HepG2 (cell line): Measurements from ENCODE around the gene ZMYM4. TPM values are rescaled to one million over a fixed set of nuclear protein-coding genes. Genes with fewer than 3 reads are reported as not detected.

ENCODE experiments used
- ATAC-seq: fragments of 200-7000 bp; cut with Tn5 transposase; 3 replicates; pipeline ENCODE4 v1.9.1; 2020; ENCODE audit warnings: mild to moderate bottlenecking, moderate library complexity
- BruUV-seq: library from RNA; stranded (reverse); fragments of 400-500 nt; replicated peaks from 2 replicates; lab custom pipeline; 2021; lab: Mats Ljungman, UMichigan
- CTCF ChIA-PET: fragments of 300-600 bp; formaldehyde crosslinking; extraction: SDS; loops from one replicate; lab custom pipeline; 2021; ENCODE audit warnings: low total read pairs, inconsistent platforms, low intra/inter-chr PET ratio; lab: Yijun Ruan, JAX
- POLR2A ChIA-PET: fragments of 350-600 bp; sonication (Branson Sonifier 250); formaldehyde crosslinking; loops from one replicate; lab custom pipeline; 2020; ENCODE audit warnings: antibody characterized with exemption, inconsistent platforms; lab: Yijun Ruan, JAX
- DNase-seq: peaks from one replicate; pipeline ENCODE4 v3.0.0-alpha.2; 2015; ENCODE audit warnings: low spot score
- FAIRE-seq: peaks from 3 replicates; lab custom pipeline; 2011; peaks lifted over from hg19 to GRCh38; lab: Jason Lieb, UNC
- H2AFZ ChIP-seq: one replicate; pipeline ENCODE4 v1.6.1; 2011; ENCODE audit warnings: low read length, inconsistent platforms
- H3K27ac ChIP-seq: fragments of 300-600 bp; 3 replicates; pipeline ENCODE4 v1.8.0; 2011; ENCODE audit warnings: mixed run types, mild to moderate bottlenecking, mixed read lengths, low read length, inconsistent platforms; ENCODE audit not compliant: insufficient read depth; ENCODE audit errors: extremely low read length
- H3K27me3 ChIP-seq, 2 experiments: fragments of 200-600 bp in 1 of 2; 2 replicates in 1 of 2; 3 replicates in 1 of 2; pipeline versions ENCODE4 v1.6.0 to v1.8.0; 2011; ENCODE audit warnings: low read length in 2 of 2, mild to moderate bottlenecking in 2 of 2, moderate library complexity in 2 of 2, inconsistent platforms in 1 of 2; ENCODE audit not compliant: insufficient read depth in 2 of 2, control insufficient read depth in 1 of 2
- H3K36me3 ChIP-seq, 2 experiments: fragments of 200-600 bp in 1 of 2; replicated peaks in 1 of 2; 2 replicates in 1 of 2; 3 replicates in 1 of 2; pipeline versions ENCODE4 v1.5.1 to v1.8.0; 2011; ENCODE audit warnings: low read length in 2 of 2, inconsistent platforms in 1 of 2; ENCODE audit not compliant: insufficient read depth in 2 of 2, control insufficient read depth in 1 of 2
- H3K4me1 ChIP-seq: 2 replicates; pipeline ENCODE4 v1.5.1; 2012; ENCODE audit warnings: low read length, inconsistent platforms; ENCODE audit not compliant: insufficient read depth
- H3K4me2 ChIP-seq: 2 replicates; pipeline ENCODE4 v1.6.0; 2011; ENCODE audit warnings: low read depth, low read length, inconsistent platforms
- H3K4me3 ChIP-seq, 3 experiments: fragments of 200-600 bp in 1 of 3; sonication (generic), shearing (Covaris generic) in 1 of 3; replicated peaks in 1 of 3; 2 replicates each; pipeline ENCODE4 v1.5.1; 2011 to 2016; ENCODE audit warnings: low read length in 3 of 3, inconsistent platforms in 2 of 3, low read depth in 2 of 3, mild to moderate bottlenecking in 2 of 3, control low read depth in 1 of 3, mixed read lengths in 1 of 3; ENCODE audit not compliant: insufficient read depth in 1 of 3
- H3K79me2 ChIP-seq: one replicate; pipeline ENCODE4 v1.6.1; 2011; ENCODE audit warnings: low read length, inconsistent platforms; ENCODE audit not compliant: insufficient read depth
- H3K9ac ChIP-seq: 2 replicates; pipeline ENCODE4 v1.6.0; 2011; ENCODE audit warnings: mild to moderate bottlenecking, low read depth, low read length, inconsistent platforms; ENCODE audit not compliant: insufficient read depth
- H3K9me3 ChIP-seq: 2 replicates; pipeline ENCODE4 v1.5.1; 2012; ENCODE audit warnings: mild to moderate bottlenecking, low read length
- H4K20me1 ChIP-seq: 2 replicates; pipeline ENCODE4 v1.6.0; 2011; ENCODE audit warnings: inconsistent platforms, mild to moderate bottlenecking, low read length, moderate library complexity; ENCODE audit not compliant: insufficient read depth
- FOXP1 ChIP-seq, 2 experiments: fragments of 450-650 bp in 1 of 2; IDR thresholded peaks; 2 replicates each; pipeline ENCODE4 v1.6.1; 2017 to 2018; ENCODE audit warnings: antibody characterized with exemption in 1 of 2
- IRF9 ChIP-seq: sonication (generic); formaldehyde crosslinking; IDR thresholded peaks from 2 replicates; pipeline ENCODE4 v1.8.0; 2022; ENCODE audit warnings: missing genetic modification reagents, mild to moderate bottlenecking, borderline replicate concordance
- MAFF ChIP-seq: IDR thresholded peaks from 2 replicates; pipeline ENCODE4 v1.6.1; 2011; ENCODE audit warnings: low read depth, low read length, improper control_type of control experiment
- RARA ChIP-seq: IDR thresholded peaks from 2 replicates; pipeline ENCODE4 v1.6.1; 2016; ENCODE audit warnings: missing genetic modification reagents, missing compliant biosample characterization
- RFX1 ChIP-seq: fragments of 450-650 bp; IDR thresholded peaks from 2 replicates; pipeline ENCODE4 v1.6.1; 2017
- TAF1 ChIP-seq: sonication (generic); formaldehyde crosslinking; IDR thresholded peaks from 2 replicates; pipeline ENCODE4 v1.4.0; 2020; ENCODE audit warnings: missing genetic modification reagents
- TP53 ChIP-seq: sonication (generic); formaldehyde crosslinking; conservative IDR thresholded peaks from 2 replicates; pipeline ENCODE4 v1.4.0; 2020; ENCODE audit warnings: missing genetic modification reagents
- ZC3H13 ChIP-seq: sonication (generic); formaldehyde crosslinking; IDR thresholded peaks from 2 replicates; pipeline ENCODE4 v1.8.1; 2023; ENCODE audit warnings: mild to moderate bottlenecking, missing genetic modification reagents, moderate library complexity
- ZNF660 ChIP-seq: sonication (generic); formaldehyde crosslinking; IDR thresholded peaks from 2 replicates; pipeline ENCODE4 v1.5.1; 2020; ENCODE audit warnings: mild to moderate bottlenecking, low read depth, missing genetic modification reagents, borderline replicate concordance
- ZNF746 ChIP-seq: sonication (generic); formaldehyde crosslinking; IDR thresholded peaks from 2 replicates; pipeline ENCODE4 v1.8.0; 2022; ENCODE audit warnings: mild to moderate bottlenecking, missing genetic modification reagents
- WGBS: methylation state at CpG from one replicate; pipeline ENCODE4 v1.1.6; 2017; ENCODE audit warnings: low lambda C conversion rate; 5-methylcytosine and 5-hydroxymethylcytosine counted together
- in situ Hi-C: cut with HindIII; loops from 2 replicates; pipeline ENCODE4 v1.10.0; 2017; ENCODE audit warnings: low pct_unique_long_range_greater_than_20kb; ENCODE audit not compliant: extremely low pct_ligation_motif_present
- intact Hi-C: fragments of 100-400 bp; cut with micrococcal nuclease; formaldehyde crosslinking; loops from one replicate; pipeline ENCODE4 v1.10.0; 2022; ENCODE audit not compliant: unreplicated experiment
- polyA plus RNA-seq, 8 experiments: library from polyadenylated mRNA; depleted of rRNA in 3 of 8; stranded (reverse) in 7 of 8; unstranded in 1 of 8; fragments of >200 nt; fragmentation: Illumina TruSeq in 4 of 8; extraction: Trizol in 4 of 8; gene quantifications; 2 replicates each; pipeline versions ENCODE4 v1.2.1 to v1.2.3, GENCODE V29; 2011 to 2016; ENCODE audit warnings: low read depth in 4 of 8, missing spikeins in 1 of 8, mixed read lengths in 1 of 8; ENCODE audit not compliant: insufficient read depth in 1 of 8
- total RNA-seq, 5 experiments: library from RNA; depleted of rRNA; stranded (reverse); fragments of >200 nt; fragmentation: Illumina TruSeq; extraction: Trizol; gene quantifications; 2 replicates each; pipeline ENCODE4 v1.2.3, GENCODE V29; 2016; ENCODE audit warnings: low read depth in 1 of 5
- TF ChIP-seq, protein P1 (sequence below): sonication (generic); formaldehyde crosslinking; IDR thresholded peaks from 2 replicates; pipeline ENCODE4 v1.4.0; 2020; ENCODE audit warnings: mild to moderate bottlenecking, missing genetic modification reagents, borderline replicate concordance
- TF ChIP-seq, protein P2 (sequence below): sonication (generic); formaldehyde crosslinking; conservative IDR thresholded peaks from 2 replicates; pipeline ENCODE4 v1.4.0; 2020; ENCODE audit warnings: missing genetic modification reagents

Gene ZMYM4
- total and polyA plus RNA-seq, 2 of the 13 experiments (the other 11 are each of a cell fraction or from before 2014, with no cell fraction given): 13.9 to 37.6 TPM

DNA sequence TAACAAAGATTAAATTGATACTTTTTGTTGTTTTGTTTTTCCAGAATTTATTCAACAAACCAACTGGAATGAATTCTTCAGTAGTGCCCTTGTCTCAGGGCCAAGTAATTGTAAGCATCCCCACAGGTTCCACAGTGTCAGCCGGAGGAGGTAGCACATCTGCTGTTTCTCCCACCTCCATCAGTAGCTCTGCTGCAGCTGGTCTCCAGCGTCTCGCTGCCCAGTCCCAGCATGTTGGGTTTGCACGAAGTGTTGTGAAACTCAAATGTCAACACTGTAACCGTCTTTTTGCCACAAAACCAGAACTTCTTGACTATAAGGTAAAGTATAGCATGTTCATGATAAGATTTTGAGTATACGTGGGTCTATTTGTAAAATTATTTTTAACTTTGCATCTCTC lies 118.5 kb downstream of the ZMYM4 start:
- no TSS peak for BruUV-seq
- CTCF ChIA-PET: no interaction called here
- DNase-seq (no peak), ATAC-seq (no peak), FAIRE-seq (no peak)
- Histone ChIP-seq H3K4me1 (no peaks in the 10 kb centered on the region), H3K27me3 (no peaks in the 10 kb centered on the region), H4K20me1 (no peaks in the 10 kb centered on the region), H3K27ac (no peak overlapping the region), H2AFZ (no peak overlapping the region), H3K4me3 (no peak overlapping the region), H3K4me2 (no peak overlapping the region), H3K9ac (no peak overlapping the region), H3K36me3 (peaks cover 4 to 28% of the 10 kb centered on the region in 2 experiments), H3K9me3 (no peaks in the 10 kb centered on the region), H3K79me2 (no peaks in the 10 kb centered on the region)
- 98% methylated on average over 6 of the region's 6 CpGs for WGBS
- POLR2A ChIA-PET: no interaction called here
- TF ChIP-seq TAF1 (no peak), FOXP1 (IDR thresholded peaks at IDR 0.05) (no peak), FOXP1 (CRISPR knock-in tag; IDR thresholded peaks at IDR 0.05) (no peak), RFX1 (no peak), MAFF (no peak), RARA (CRISPR knock-in tag) (no peak), ZC3H13 (no peak), ZNF660 (no peak), TP53 (no peak), ZNF746 (CRISPR knock-in tag) (no peak), IRF9 (CRISPR knock-in tag) (no peak)
- TF ChIP-seq, protein P1, sequence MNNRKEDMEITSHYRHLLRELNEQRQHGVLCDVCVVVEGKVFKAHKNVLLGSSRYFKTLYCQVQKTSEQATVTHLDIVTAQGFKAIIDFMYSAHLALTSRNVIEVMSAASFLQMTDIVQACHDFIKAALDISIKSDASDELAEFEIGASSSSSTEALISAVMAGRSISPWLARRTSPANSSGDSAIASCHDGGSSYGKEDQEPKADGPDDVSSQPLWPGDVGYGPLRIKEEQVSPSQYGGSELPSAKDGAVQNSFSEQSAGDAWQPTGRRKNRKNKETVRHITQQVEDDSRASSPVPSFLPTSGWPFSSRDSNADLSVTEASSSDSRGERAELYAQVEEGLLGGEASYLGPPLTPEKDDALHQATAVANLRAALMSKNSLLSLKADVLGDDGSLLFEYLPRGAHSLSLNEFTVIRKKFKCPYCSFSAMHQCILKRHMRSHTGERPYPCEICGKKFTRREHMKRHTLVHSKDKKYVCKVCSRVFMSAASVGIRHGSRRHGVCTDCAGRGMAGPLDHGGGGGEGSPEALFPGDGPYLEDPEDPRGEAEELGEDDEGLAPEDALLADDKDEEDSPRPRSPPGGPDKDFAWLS: no peak
- TF ChIP-seq, protein P2, sequence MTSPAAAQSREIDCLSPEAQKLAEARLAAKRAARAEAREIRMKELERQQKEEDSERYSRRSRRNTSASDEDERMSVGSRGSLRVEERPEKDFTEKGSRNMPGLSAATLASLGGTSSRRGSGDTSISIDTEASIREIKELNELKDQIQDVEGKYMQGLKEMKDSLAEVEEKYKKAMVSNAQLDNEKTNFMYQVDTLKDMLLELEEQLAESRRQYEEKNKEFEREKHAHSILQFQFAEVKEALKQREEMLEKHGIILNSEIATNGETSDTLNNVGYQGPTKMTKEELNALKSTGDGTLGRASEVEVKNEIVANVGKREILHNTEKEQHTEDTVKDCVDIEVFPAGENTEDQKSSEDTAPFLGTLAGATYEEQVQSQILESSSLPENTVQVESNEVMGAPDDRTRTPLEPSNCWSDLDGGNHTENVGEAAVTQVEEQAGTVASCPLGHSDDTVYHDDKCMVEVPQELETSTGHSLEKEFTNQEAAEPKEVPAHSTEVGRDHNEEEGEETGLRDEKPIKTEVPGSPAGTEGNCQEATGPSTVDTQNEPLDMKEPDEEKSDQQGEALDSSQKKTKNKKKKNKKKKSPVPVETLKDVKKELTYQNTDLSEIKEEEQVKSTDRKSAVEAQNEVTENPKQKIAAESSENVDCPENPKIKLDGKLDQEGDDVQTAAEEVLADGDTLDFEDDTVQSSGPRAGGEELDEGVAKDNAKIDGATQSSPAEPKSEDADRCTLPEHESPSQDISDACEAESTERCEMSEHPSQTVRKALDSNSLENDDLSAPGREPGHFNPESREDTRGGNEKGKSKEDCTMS (CRISPR knock-in tag): no peak
- in situ Hi-C loops (no loop called here), intact Hi-C loops (no loop called here)
